ENCODE data around the gene EEF1AKMT3. TPM values are rescaled to one million over a fixed set of nuclear protein-coding genes. Genes with fewer than 3 reads are reported as not detected.

EEF1AKMT3 gene
- polyA plus RNA-seq, 1 experiment = 7.6 TPM

DNA sequence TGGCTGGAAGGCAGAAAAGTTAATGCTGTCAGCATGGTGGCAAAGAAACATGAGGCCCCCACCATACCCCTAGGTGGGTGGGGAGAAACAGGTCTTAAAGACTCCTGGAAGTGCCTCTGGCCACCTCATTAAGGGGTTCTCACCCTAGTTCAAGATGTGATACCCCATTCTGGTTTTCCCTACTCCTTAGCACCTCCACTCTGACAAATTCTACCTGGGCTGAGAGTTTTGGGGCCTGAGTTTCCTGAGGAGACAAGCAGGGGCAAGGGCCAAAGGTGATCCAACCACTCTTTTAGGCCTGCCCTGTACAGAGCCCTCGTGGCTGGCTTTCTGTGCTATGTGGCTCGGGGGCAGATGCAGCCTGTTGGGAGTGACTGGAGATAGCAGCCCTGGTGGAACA, 54.0 kb downstream of the EEF1AKMT3 start:
- H3K4me3 ChIP-seq (ENCODE audit: low read depth, low read length) = no peak overlapping the region
- ChIA-PET POLR2A (no interaction called here), CTCF (interaction anchor here (1.2 to 7.8 kb wide), 3 partner anchors 23 to 79 kb away, joined by 4 to 63 read pairs (median 5); partner anchors contain the start of gene TSFM)
- H3K27me3 ChIP-seq (ENCODE audit: control insufficient read depth, insufficient read depth, low read length) = no peaks in the 10 kb centered on the region
- H3K9me3 ChIP-seq (ENCODE audit: control insufficient read depth, insufficient read depth, low read length) = no peaks in the 10 kb centered on the region
- no peak for TF ChIP-seq CTCF (IDR thresholded peaks at IDR 0.05; ENCODE audit: low read depth, low read length)
- H3K27ac ChIP-seq (ENCODE audit: low read depth, low read length) = no peak overlapping the region
- DNase-seq (ENCODE audit: low read depth, low spot score) = no peak

GRCh38 chr12:57826966-57827365, 54.6 kb downstream of the EEF1AKMT3 start:
- Histone ChIP-seq H3K27me3 (ENCODE audit: control insufficient read depth, insufficient read depth, low read length) (no peaks in the 10 kb centered on the region), H3K27ac (ENCODE audit: low read depth, low read length) (no peak overlapping the region), H3K4me3 (ENCODE audit: low read depth, low read length) (no peak overlapping the region), H3K9me3 (ENCODE audit: control insufficient read depth, insufficient read depth, low read length) (no peaks in the 10 kb centered on the region)
- CTCF ChIA-PET = interaction anchor here (1.4 to 7.8 kb wide), 2 partner anchors 44 to 78 kb away, joined by 4 to 63 read pairs; partner anchors contain the start of gene TSFM
- POLR2A ChIA-PET = interaction anchor here (0.6 kb wide), 1 partner anchor 34 kb away, joined by 3 read pairs; no protein-coding TSS in a partner anchor
- no peak for TF ChIP-seq CTCF (IDR thresholded peaks at IDR 0.05; ENCODE audit: low read depth, low read length)
- no peak for DNase-seq (ENCODE audit: low read depth, low spot score)

GRCh38 chr12:57829025-57829777, 56.8 kb downstream of the EEF1AKMT3 start:
- Histone ChIP-seq H3K9me3 (ENCODE audit: control insufficient read depth, insufficient read depth, low read length) (no peaks in the 10 kb centered on the region), H3K4me3 (ENCODE audit: low read depth, low read length) (no peak overlapping the region), H3K27ac (ENCODE audit: low read depth, low read length) (peak overlapping the region; percentile 43), H3K27me3 (ENCODE audit: control insufficient read depth, insufficient read depth, low read length) (no peaks in the 10 kb centered on the region)
- POLR2A ChIA-PET = interaction anchor here (1.0 kb wide), 1 partner anchor 35 kb away, joined by 3 read pairs; no protein-coding TSS in a partner anchor
- CTCF ChIA-PET = interaction anchor here (1.1 to 7.8 kb wide), 2 partner anchors 26 to 76 kb away, joined by 3 to 63 read pairs; no protein-coding TSS in a partner anchor
- no peak for DNase-seq (ENCODE audit: low read depth, low spot score)
- no peak for TF ChIP-seq CTCF (IDR thresholded peaks at IDR 0.05; ENCODE audit: low read depth, low read length)

- no peak for DNase-seq (ENCODE audit: low read depth, low spot score)
- ChIA-PET CTCF (interaction anchor here (1.3 to 7.8 kb wide), 2 partner anchors 65 to 75 kb away, joined by 6 to 63 read pairs; no protein-coding TSS in a partner anchor), POLR2A (no interaction called here)
- no peak for TF ChIP-seq CTCF (IDR thresholded peaks at IDR 0.05; ENCODE audit: low read depth, low read length)
- Histone ChIP-seq H3K9me3 (ENCODE audit: control insufficient read depth, insufficient read depth, low read length) (no peaks in the 10 kb centered on the region), H3K27me3 (ENCODE audit: control insufficient read depth, insufficient read depth, low read length) (no peaks in the 10 kb centered on the region), H3K27ac (ENCODE audit: low read depth, low read length) (no peak overlapping the region), H3K4me3 (ENCODE audit: low read depth, low read length) (no peak overlapping the region)
These were observed 58.0 kb downstream of the EEF1AKMT3 start for GRCh38 chr12:57830393-57830792.

Small RNAs within 50 kb of the gene (small RNA-seq; reads per million reads assigned to genes)
- 23.7 reads per million, percentile 81 among the genes with 10 or more reads in this experiment for gene MIR26A2 (ENCODE audit: insufficient read length, low read depth)
- not detected for gene RNU6-1083P (ENCODE audit: insufficient read length, low read depth)

Other genes with a start within 250 kb of the EEF1AKMT3 start
- gene MBD6, start 249.8 kb upstream of the EEF1AKMT3 start, polyA plus RNA-seq (2011; rRNA removed) = 3.3 and 4.9 TPM in 2 replicates
- gene DCTN2, start 225.4 kb upstream of the EEF1AKMT3 start, polyA plus RNA-seq (2011; rRNA removed) = 146 and 160 TPM in 2 replicates
- gene KIF5A, start 222.6 kb upstream of the EEF1AKMT3 start, polyA plus RNA-seq (2011; rRNA removed) = 0.38 and 0.45 TPM in 2 replicates
- 29.7 and 33.1 TPM in 2 replicates for gene PIP4K2C, start 181.4 kb upstream of the EEF1AKMT3 start, polyA plus RNA-seq (2011; rRNA removed)
- gene DTX3, start 167.8 kb upstream of the EEF1AKMT3 start, polyA plus RNA-seq (2011; rRNA removed) = 24.8 and 32.0 TPM in 2 replicates
- 23.4 and 26.0 TPM in 2 replicates for gene ARHGEF25, start 161.2 kb upstream of the EEF1AKMT3 start, polyA plus RNA-seq (2011; rRNA removed)
- 1.8 and 2.5 TPM in 2 replicates for gene B4GALNT1, start 139.4 kb upstream of the EEF1AKMT3 start, polyA plus RNA-seq (2011; rRNA removed)
- gene OS9, start 78.5 kb upstream of the EEF1AKMT3 start, polyA plus RNA-seq (2011; rRNA removed) = 309 and 310 TPM in 2 replicates
- gene AGAP2, start 33.9 kb upstream of the EEF1AKMT3 start, polyA plus RNA-seq (2011; rRNA removed) = 0.02 and 0.06 TPM in 2 replicates
- gene TSPAN31, start 27.6 kb upstream of the EEF1AKMT3 start, polyA plus RNA-seq (2011; rRNA removed) = 32.7 and 45.9 TPM in 2 replicates
- 251 and 288 TPM in 2 replicates for gene CDK4, start 20.3 kb upstream of the EEF1AKMT3 start, polyA plus RNA-seq (2011; rRNA removed)
- 3.6 and 3.7 TPM in 2 replicates for gene MARCHF9, start 17.5 kb upstream of the EEF1AKMT3 start, polyA plus RNA-seq (2011; rRNA removed)
- 0.22 and 0.29 TPM in 2 replicates for gene CYP27B1, start 5.5 kb upstream of the EEF1AKMT3 start, polyA plus RNA-seq (2011; rRNA removed)
- 20.1 and 23.5 TPM in 2 replicates for gene METTL1, start 509 bp upstream of the EEF1AKMT3 start, polyA plus RNA-seq (2011; rRNA removed)
- 22.3 and 22.8 TPM in 2 replicates for gene TSFM, start 10.2 kb downstream of the EEF1AKMT3 start, polyA plus RNA-seq (2011; rRNA removed)
- gene AVIL, start 46.1 kb downstream of the EEF1AKMT3 start, polyA plus RNA-seq (2011; rRNA removed) = 3.5 and 4.7 TPM in 2 replicates
- 292 and 305 TPM in 2 replicates for gene CTDSP2, start 74.1 kb downstream of the EEF1AKMT3 start, polyA plus RNA-seq (2011; rRNA removed)
- gene ATP23, start 169.0 kb downstream of the EEF1AKMT3 start, polyA plus RNA-seq (2011; rRNA removed) = 8.8 and 13.1 TPM in 2 replicates